Tibial nerve (tissue), 4 donors: ENCODE results near the gene VMAC. TPM values are rescaled to one million over a fixed set of nuclear protein-coding genes. Genes with fewer than 3 reads are reported as not detected.
"Not testable (repeated sequence)": the region's sequence is repeated elsewhere in the genome, so short reads cannot be mapped to it uniquely, and the experiment has no call there.

ENCODE experiments used
- DNase-seq, 2 donors: peaks; one replicate each; pipeline ENCODE4 v3.0.0-alpha.2; 2019; ENCODE audit warnings: low spot score in 2 of 2
- H3K27ac ChIP-seq, 4 donors: fragments of 200-600 bp; sonication (generic) in 3 of 4; one replicate each; pipeline ENCODE4 v1.5.1; 2017 to 2019; ENCODE audit warnings: mild to moderate bottlenecking in 1 of 4
- H3K27me3 ChIP-seq, 2 donors: fragments of 200-600 bp; sonication (generic) in 1 of 2; one replicate each; pipeline versions ENCODE4 v1.5.1 to v1.6.0; 2017 to 2019
- H3K36me3 ChIP-seq, 3 donors: fragments of 200-600 bp; sonication (generic); one replicate each; pipeline ENCODE4 v1.5.1; 2018 to 2019
- H3K4me1 ChIP-seq, 4 donors: fragments of 200-600 bp; sonication (generic) in 3 of 4; one replicate each; pipeline ENCODE4 v1.5.1; 2017 to 2019
- H3K4me3 ChIP-seq, 4 donors: fragments of 200-600 bp; sonication (generic) in 3 of 4; one replicate each; pipeline ENCODE4 v1.5.1; 2017 to 2019; ENCODE audit warnings: mild to moderate bottlenecking in 1 of 4, moderate library complexity in 1 of 4
- H3K9me3 ChIP-seq, 4 donors: fragments of 200-600 bp; sonication (generic) in 3 of 4; one replicate each; pipeline ENCODE4 v1.5.1; 2017 to 2019
- EP300 ChIP-seq, 2 donors: sonication (generic); formaldehyde crosslinking; IDR thresholded peaks; one replicate each; pipeline ENCODE4 v1.6.1; 2017; ENCODE audit warnings: antibody characterized with exemption in 2 of 2, mild to moderate bottlenecking in 1 of 2
- POLR2A ChIP-seq, 2 donors: fragments of 450-650 bp; IDR thresholded peaks; one replicate each; pipeline ENCODE4 v1.6.1; 2017; ENCODE audit warnings: antibody characterized with exemption in 2 of 2, mild to moderate bottlenecking in 2 of 2, moderate library complexity in 2 of 2
- WGBS, 2 donors: methylation state at CpG; one replicate each; pipeline ENCODE4 v1.1.5; 2018; 5-methylcytosine and 5-hydroxymethylcytosine counted together
- total RNA-seq, 4 donors: library from RNA; depleted of rRNA; stranded (reverse); fragments of >200 nt; gene quantifications; one replicate each; pipeline ENCODE4 v1.1.0, GENCODE V29; 2016
- TF ChIP-seq, protein P1 (sequence below), 5 experiments: fragments of 200-600 bp in 3 of 5; fragments of 450-650 bp in 2 of 5; sonication (generic) in 3 of 5; IDR thresholded peaks; one replicate each; pipeline ENCODE4 v1.5.1; 2016 to 2019; ENCODE audit warnings: antibody characterized with exemption in 5 of 5, mild to moderate bottlenecking in 3 of 5, moderate library complexity in 2 of 5

The VMAC gene
- 10 to 100 TPM in 3 of 4 donors, 1 to 10 TPM in 1; 8.3 to 16.7 (median 13.9) TPM for total RNA-seq

- H3K9me3 ChIP-seq, result no peaks in the 10 kb centered on the region
- TF ChIP-seq EP300 (IDR thresholded peaks at IDR 0.05), result peak; percentile 5 to 53
- TF ChIP-seq POLR2A (IDR thresholded peaks at IDR 0.05), result peak; percentile 26 to 59
- TF ChIP-seq, protein P1, sequence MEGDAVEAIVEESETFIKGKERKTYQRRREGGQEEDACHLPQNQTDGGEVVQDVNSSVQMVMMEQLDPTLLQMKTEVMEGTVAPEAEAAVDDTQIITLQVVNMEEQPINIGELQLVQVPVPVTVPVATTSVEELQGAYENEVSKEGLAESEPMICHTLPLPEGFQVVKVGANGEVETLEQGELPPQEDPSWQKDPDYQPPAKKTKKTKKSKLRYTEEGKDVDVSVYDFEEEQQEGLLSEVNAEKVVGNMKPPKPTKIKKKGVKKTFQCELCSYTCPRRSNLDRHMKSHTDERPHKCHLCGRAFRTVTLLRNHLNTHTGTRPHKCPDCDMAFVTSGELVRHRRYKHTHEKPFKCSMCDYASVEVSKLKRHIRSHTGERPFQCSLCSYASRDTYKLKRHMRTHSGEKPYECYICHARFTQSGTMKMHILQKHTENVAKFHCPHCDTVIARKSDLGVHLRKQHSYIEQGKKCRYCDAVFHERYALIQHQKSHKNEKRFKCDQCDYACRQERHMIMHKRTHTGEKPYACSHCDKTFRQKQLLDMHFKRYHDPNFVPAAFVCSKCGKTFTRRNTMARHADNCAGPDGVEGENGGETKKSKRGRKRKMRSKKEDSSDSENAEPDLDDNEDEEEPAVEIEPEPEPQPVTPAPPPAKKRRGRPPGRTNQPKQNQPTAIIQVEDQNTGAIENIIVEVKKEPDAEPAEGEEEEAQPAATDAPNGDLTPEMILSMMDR (IDR thresholded peaks at IDR 0.05), result no peak
- peaks cover 0 to 56% (median 27%) of the 10 kb centered on the region in 4 donors for H3K4me1 ChIP-seq
- H3K27me3 ChIP-seq, result no peaks in the 10 kb centered on the region
- H3K27ac ChIP-seq, result peak within 1 kb of the TSS; percentile 67 to 94 (median 91)
- WGBS, 2 donors, result 0 to 1% methylated on average over 44 to 54 of the region's 61 CpGs
- DNase-seq, result peak; percentile 100
- peaks cover 0 to 35% (median 0%) of the 10 kb centered on the region in 3 donors for H3K36me3 ChIP-seq
- peak within 1 kb of the TSS; percentile 73 to 99 (median 80) for H3K4me3 ChIP-seq
These were observed at the start of gene VMAC for GRCh38 chr19:5904352-5905113. VMAC (plus strand) TSS chr19:5904872; CDS start chr19:5904891, 19 bp downstream.

- not testable (repeated sequence) for DNase-seq, H3K27ac ChIP-seq, H3K36me3 ChIP-seq, H3K4me3 ChIP-seq, H3K27me3 ChIP-seq, H3K9me3 ChIP-seq, H3K4me1 ChIP-seq
- 66 to 70% methylated on average over 9 of the region's 9 CpGs for WGBS, 2 donors
These were observed 49.5 kb upstream of the VMAC start for GRCh38 chr19:5855151-5855550.

DNA sequence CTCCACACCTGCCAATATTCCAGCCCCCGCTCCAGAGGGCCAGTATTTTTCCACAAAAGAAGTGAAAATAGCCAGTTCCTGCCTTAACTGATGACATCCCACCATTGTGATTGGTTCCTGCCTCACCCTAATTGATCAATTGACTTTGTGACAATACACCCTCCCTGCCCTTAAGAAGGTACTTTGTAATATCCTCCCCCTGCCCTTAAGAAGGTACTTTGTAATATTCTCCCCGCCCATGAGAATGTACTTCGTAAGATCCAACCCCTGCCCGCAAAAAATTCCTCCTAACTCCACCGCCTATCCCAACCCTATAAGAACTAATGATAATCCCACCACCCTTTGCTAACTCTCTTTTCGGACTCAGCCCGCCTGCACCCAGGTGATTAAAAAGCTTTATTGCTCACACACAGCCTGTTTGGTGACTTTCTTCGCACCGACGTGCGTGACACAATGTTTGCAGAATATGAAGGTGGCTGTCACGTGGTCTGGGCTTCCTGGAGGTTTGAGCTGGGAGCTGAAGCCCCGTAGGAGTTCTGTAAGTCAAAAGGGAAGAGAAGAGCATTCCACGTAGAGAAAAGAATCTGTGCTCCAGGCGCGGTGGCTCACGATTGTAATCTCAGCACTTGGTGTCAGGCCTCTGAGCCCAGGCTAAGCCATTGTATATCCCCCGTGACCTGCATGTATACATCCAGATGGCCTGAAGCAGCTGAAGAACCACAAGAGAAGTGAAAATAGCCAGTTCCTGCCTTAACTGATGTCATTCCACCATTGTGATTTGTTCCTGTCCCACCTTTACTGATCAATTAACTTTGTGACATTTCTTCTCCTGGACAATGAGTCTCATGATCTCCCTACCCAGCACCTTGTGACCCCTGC lies 47.2 kb upstream of the VMAC start:
- no peaks in the 10 kb centered on the region for H3K4me1 ChIP-seq
- TF ChIP-seq POLR2A (IDR thresholded peaks at IDR 0.05), result no peak
- TF ChIP-seq, protein P1 (IDR thresholded peaks at IDR 0.05), result no peak
- no peak for TF ChIP-seq EP300 (IDR thresholded peaks at IDR 0.05)
- no peak for DNase-seq
- H3K4me3 ChIP-seq, result no peak overlapping the region
- H3K9me3 ChIP-seq, result peaks cover 0 to 4% (median 0%) of the 10 kb centered on the region in 4 donors
- 80 to 83% methylated on average over 18 of the region's 18 CpGs for WGBS, 2 donors
- no peak overlapping the region for H3K27ac ChIP-seq
- no peaks in the 10 kb centered on the region for H3K36me3 ChIP-seq
- peaks cover 0 to 10% of the 10 kb centered on the region in 2 donors for H3K27me3 ChIP-seq

DNA sequence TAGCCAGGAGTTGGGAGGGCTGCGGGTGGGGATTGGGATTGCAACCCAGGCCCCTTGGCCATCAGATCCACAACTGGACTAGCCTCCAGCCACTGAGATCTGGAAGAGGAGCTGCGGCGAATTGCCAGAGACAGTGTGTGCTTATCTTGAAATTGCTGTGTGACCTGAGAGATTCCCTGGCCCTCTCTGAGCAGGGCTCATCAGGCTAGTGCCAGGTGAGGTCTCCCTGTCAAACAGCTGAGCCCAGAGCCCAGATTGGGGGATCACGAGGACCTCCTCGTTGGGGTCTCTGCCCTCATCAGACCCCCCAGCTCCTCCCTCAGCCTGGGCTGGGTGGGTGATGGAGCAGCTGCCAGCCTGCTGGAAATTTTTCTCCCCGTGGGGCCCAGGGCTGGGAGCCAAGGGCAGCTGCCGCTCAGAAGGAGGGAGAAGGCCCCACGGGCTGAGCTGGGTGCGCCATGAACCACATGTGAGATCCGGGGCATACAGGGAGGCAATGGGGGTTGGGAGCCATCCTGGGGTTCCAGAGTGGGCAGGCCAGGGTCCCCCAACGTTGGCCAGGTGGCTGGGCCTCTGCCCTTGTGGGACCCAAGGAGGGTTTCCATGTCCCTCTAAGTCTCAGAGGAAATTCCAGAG lies 41.5 kb upstream of the VMAC start:
- H3K4me3 ChIP-seq, result no peak overlapping the region
- no peak for DNase-seq
- no peak overlapping the region for H3K27ac ChIP-seq
- no peaks in the 10 kb centered on the region for H3K36me3 ChIP-seq
- H3K27me3 ChIP-seq, result peaks cover 0 to 10% of the 10 kb centered on the region in 2 donors
- no peak for TF ChIP-seq POLR2A (IDR thresholded peaks at IDR 0.05)
- TF ChIP-seq, protein P1 (IDR thresholded peaks at IDR 0.05), result no peak
- TF ChIP-seq EP300 (IDR thresholded peaks at IDR 0.05), result no peak
- no peaks in the 10 kb centered on the region for H3K9me3 ChIP-seq
- H3K4me1 ChIP-seq, result no peaks in the 10 kb centered on the region
- WGBS, 2 donors, result 72 to 74% methylated on average over 9 to 10 of the region's 11 CpGs

DNA sequence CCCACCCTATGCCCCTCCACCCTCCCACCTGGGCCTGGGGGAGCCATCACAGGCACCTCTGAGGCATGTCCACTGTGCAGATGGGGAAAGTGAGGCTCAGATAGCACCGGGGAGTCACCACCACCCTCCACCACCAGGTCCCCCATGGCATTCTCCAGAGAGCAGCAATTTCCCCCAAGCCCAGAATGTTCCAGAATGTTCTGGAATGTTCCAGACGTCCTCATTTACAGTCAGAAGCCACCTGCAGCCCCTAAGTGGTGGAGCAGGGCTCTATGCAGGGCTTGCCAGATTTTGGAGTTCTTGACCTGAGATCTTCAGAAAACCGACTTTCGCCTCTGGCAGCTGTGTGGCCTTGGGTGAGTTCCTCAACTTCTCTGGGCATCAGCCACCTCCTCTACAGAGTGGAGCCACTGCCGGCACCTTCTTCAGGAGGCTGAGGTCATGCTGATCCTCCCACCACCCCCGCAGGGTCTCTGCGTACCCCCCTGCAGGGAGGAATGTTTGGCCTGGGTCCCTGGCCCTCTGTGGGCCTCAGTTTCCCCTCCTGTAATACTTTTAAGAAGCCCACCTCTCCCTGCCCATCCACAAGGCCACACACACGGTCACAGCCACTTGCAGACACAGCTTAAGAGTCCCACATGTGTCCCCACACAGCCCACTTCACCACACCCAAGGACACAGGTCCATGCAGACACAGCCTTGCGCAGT lies 40.5 kb upstream of the VMAC start:
- WGBS, 2 donors, result 79 to 82% methylated on average over 9 of the region's 9 CpGs
- no peak for TF ChIP-seq POLR2A (IDR thresholded peaks at IDR 0.05)
- TF ChIP-seq, protein P1 (IDR thresholded peaks at IDR 0.05), result no peak
- TF ChIP-seq EP300 (IDR thresholded peaks at IDR 0.05), result no peak
- Histone ChIP-seq H3K4me1 (no peaks in the 10 kb centered on the region), H3K36me3 (no peaks in the 10 kb centered on the region), H3K4me3 (no peak overlapping the region), H3K9me3 (no peaks in the 10 kb centered on the region), H3K27ac (no peak overlapping the region), H3K27me3 (peaks cover 0 to 10% of the 10 kb centered on the region in 2 donors)
- no peak for DNase-seq
